Thyroid gland (tissue), 4 donors: ENCODE measurements around the gene TAPBPL. TPM values are rescaled to one million over a fixed set of nuclear protein-coding genes. Genes with fewer than 3 reads are reported as not detected.

Experiments used
- DNase-seq, 2 donors: peaks; one replicate each; pipeline ENCODE4 v3.0.0-alpha.2; 2019
- H3K27ac ChIP-seq, 3 donors: fragments of 200-600 bp; sonication (generic); 1 replicate in 2 of 3; 2 replicates in 1 of 3; pipeline ENCODE4 v1.5.1; 2016 to 2019; ENCODE audit warnings: mild to moderate bottlenecking in 1 of 3, moderate library complexity in 1 of 3
- H3K27me3 ChIP-seq: fragments of 200-600 bp; sonication (generic); one replicate; pipeline ENCODE4 v1.5.1; 2019
- H3K36me3 ChIP-seq, 2 donors: fragments of 200-600 bp; sonication (generic); one replicate each; pipeline ENCODE4 v1.5.1; 2016 to 2019
- H3K4me1 ChIP-seq, 2 donors: fragments of 200-600 bp; sonication (generic); one replicate each; pipeline ENCODE4 v1.5.1; 2017 to 2019
- H3K4me3 ChIP-seq, 3 donors: fragments of 200-600 bp; sonication (generic); replicated peaks in 1 of 3; 1 replicate in 2 of 3; 2 replicates in 1 of 3; pipeline ENCODE4 v1.5.1; 2016; ENCODE audit warnings: mild to moderate bottlenecking in 1 of 3
- H3K9me3 ChIP-seq: fragments of 200-600 bp; sonication (generic); one replicate; pipeline ENCODE4 v1.5.1; 2017
- POLR2A ChIP-seq, 2 donors: fragments of 450-650 bp; IDR thresholded peaks; one replicate each; pipeline ENCODE4 v1.6.1; 2017; ENCODE audit warnings: antibody characterized with exemption in 2 of 2, mild to moderate bottlenecking in 2 of 2, moderate library complexity in 1 of 2
- WGBS, 2 donors: methylation state at CpG; one replicate each; pipeline ENCODE4 v1.1.5; 2017; 5-methylcytosine and 5-hydroxymethylcytosine counted together
- intact Hi-C: fragments of 100-400 bp; cut with DNase I; formaldehyde crosslinking; loops from one replicate; pipeline ENCODE4 v1.15.1; 2023
- total RNA-seq, 4 donors: library from RNA; depleted of rRNA; stranded (reverse); fragments of >200 nt; gene quantifications; one replicate each; pipeline ENCODE4 v1.2.3, GENCODE V29; 2016
- TF ChIP-seq, protein P1 (sequence below), 6 experiments: fragments of 200-600 bp in 3 of 6; fragments of 450-650 bp in 3 of 6; sonication (generic) in 3 of 6; IDR thresholded peaks; one replicate each; pipeline ENCODE4 v1.5.1; 2016 to 2019; ENCODE audit warnings: antibody characterized with exemption in 6 of 6, mild to moderate bottlenecking in 2 of 6, inconsistent platforms in 1 of 6, moderate library complexity in 1 of 6

The TAPBPL gene
- total RNA-seq, 4 donors from 2014 or later, result 29.3 to 70.1 (median 59.4) TPM

DNA sequence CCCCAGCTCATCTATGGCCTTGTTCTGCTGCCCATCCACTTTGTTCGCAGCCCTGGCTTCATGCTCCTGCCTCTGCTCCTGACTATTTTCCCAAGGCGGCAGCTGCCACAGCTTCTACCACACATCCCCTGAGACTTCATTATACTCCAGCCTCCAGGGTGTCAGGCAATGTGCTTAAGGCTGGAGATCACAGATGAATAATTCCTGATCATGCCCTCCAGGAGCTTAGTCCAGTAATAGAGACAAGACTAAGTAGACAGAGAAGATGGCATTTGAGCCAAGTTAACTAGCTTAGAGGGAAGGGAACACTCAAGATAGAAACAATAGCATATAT is 7.1 kb downstream of the TAPBPL start:
- 97 to 100% methylated on average over 2 of the region's 2 CpGs for WGBS, 2 donors
- intact Hi-C loops, result no loop called here
- TF ChIP-seq, protein P1, sequence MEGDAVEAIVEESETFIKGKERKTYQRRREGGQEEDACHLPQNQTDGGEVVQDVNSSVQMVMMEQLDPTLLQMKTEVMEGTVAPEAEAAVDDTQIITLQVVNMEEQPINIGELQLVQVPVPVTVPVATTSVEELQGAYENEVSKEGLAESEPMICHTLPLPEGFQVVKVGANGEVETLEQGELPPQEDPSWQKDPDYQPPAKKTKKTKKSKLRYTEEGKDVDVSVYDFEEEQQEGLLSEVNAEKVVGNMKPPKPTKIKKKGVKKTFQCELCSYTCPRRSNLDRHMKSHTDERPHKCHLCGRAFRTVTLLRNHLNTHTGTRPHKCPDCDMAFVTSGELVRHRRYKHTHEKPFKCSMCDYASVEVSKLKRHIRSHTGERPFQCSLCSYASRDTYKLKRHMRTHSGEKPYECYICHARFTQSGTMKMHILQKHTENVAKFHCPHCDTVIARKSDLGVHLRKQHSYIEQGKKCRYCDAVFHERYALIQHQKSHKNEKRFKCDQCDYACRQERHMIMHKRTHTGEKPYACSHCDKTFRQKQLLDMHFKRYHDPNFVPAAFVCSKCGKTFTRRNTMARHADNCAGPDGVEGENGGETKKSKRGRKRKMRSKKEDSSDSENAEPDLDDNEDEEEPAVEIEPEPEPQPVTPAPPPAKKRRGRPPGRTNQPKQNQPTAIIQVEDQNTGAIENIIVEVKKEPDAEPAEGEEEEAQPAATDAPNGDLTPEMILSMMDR (IDR thresholded peaks at IDR 0.05), result no peak
- no peak for TF ChIP-seq POLR2A (IDR thresholded peaks at IDR 0.05)
- no peaks in the 10 kb centered on the region for H3K9me3 ChIP-seq
- H3K4me1 ChIP-seq, result no peaks in the 10 kb centered on the region
- no peak overlapping the region for H3K27ac ChIP-seq
- no peak overlapping the region for H3K4me3 ChIP-seq
- peaks cover 50 to 61% of the 10 kb centered on the region in 2 donors for H3K36me3 ChIP-seq
- H3K27me3 ChIP-seq, result no peaks in the 10 kb centered on the region
- DNase-seq, result no peak

DNA sequence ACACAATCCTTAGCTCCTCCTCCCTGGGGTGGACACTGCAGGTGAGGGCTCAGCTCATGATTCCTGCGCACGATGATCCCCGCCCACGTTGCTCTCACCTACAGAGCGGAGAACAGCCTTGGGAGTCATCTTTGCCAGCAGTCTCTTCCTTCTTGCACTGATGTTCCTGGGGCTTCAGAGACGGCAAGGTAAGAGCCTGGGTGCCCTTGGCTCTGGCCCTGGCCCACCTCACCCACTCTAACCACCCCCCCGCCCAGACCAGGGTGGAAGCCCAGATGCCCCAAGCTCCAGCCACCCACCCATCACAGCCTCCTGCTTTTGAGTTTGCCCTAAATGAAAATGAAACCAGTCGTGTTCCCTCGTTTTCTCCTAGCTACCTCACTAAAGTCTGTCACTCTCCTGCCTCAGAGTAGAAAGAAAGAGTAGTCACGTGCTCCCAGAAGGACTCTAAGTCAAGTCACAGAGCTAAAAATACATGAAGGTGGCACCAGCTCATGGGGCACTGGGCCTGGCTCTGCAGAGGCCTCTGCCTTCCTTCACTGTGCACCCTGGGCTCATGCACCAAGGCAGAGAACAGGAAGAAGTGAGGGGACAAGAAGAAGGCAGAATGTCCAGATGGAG is 9.0 kb downstream of the TAPBPL start:
- Histone ChIP-seq H3K4me3 (no peak overlapping the region), H3K36me3 (peaks cover 58 to 75% of the 10 kb centered on the region in 2 donors), H3K27me3 (no peaks in the 10 kb centered on the region), H3K27ac (peak overlapping the region in 1 of 3 donors; percentile 45), H3K9me3 (no peaks in the 10 kb centered on the region), H3K4me1 (no peaks in the 10 kb centered on the region)
- TF ChIP-seq, protein P1 (IDR thresholded peaks at IDR 0.05), result no peak
- TF ChIP-seq POLR2A (IDR thresholded peaks at IDR 0.05), result no peak
- 86 to 91% methylated on average over 9 to 10 of the region's 10 CpGs for WGBS, 2 donors
- no peak for DNase-seq
- intact Hi-C loops, result no loop called here

DNA sequence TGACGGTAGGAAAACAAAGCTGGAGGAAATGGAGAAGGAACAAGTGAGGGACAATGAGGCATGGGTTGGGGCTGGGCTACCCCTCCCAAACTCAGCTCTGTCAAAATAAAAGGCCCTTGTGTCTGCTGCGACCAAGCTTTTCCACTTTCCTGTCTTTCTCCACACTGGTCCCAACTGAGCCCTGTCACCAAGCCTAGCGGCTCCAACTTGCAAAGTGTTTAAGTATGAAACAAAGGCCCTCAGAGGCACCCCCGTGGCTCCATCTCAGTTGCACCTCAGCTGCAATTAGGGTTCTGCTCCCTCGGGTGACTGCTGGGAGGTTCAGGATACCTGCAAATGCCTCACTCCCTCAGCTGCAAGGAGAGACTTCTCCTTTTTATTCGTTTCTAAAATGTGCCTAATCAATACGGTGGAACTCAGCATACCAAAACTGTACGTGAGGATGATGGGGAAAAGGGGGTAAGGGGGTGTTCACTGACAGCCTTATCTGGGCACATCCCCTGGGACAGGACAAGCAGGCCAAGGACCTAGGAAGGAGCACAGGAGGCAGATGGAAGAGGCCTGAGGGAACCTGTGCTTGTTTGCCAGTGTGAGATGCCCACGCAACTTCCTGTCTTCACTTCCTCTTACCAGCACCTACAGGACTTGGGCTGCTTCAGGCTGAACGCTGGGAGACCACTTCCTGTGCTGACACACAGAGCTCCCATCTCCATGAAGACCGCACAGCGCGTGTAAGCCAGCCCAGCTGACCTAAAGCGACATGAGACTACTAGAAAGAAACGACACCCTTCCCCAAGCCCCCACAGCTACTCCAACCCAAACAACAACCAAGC is 9.8 kb downstream of the TAPBPL start:
- peaks cover 60 to 76% of the 10 kb centered on the region in 2 donors for H3K36me3 ChIP-seq
- WGBS, 2 donors, result 67 to 79% methylated on average over 15 of the region's 15 CpGs
- no peak overlapping the region for H3K4me3 ChIP-seq
- TF ChIP-seq, protein P1 (IDR thresholded peaks at IDR 0.05), result no peak
- no peak for TF ChIP-seq POLR2A (IDR thresholded peaks at IDR 0.05)
- H3K27me3 ChIP-seq, result no peaks in the 10 kb centered on the region
- no peaks in the 10 kb centered on the region for H3K9me3 ChIP-seq
- peak in 1 of 2 donors; percentile 20 for DNase-seq
- intact Hi-C loops, result no loop called here
- no peaks in the 10 kb centered on the region for H3K4me1 ChIP-seq
- peak overlapping the region in 1 of 3 donors; percentile 45 for H3K27ac ChIP-seq

DNA sequence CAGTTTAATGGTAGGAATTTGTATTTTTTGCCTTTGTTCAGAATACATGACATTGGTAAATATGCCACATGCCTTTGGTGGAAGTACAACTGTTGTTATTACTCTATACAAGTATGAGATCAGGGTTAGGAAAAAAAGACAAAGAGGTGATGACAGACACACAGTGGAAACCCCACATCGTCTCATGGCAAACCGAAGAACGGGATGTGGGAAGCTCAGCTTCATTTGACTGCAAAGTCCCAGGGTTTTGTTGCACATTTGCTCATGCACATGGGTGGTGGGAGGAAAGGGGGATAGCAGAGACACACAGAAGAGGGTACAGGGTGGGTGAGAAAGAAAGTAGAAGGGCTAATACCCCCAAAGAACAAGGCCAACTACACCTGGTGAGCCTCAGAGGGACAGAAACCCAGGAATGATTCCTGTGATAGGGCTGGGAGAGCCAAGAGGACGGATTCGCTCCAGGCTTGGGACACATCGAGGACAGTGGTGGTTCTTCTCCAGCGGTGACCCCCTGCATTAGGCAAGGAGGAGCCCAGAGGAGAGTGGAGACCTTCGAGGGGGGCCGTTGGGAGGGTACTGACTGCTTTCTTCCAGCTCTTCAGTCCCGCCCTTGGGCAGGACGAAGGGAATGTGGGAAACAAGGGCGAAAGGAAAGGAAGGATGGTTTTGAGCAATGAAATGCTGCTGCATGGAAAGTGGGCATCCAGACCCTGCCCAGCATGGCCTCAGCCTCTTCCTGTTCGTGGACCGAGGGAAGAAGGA is 10.6 kb downstream of the TAPBPL start:
- Histone ChIP-seq H3K4me1 (no peaks in the 10 kb centered on the region), H3K36me3 (peaks cover 56 to 73% of the 10 kb centered on the region in 2 donors), H3K9me3 (no peaks in the 10 kb centered on the region), H3K4me3 (no peak overlapping the region), H3K27ac (no peak overlapping the region), H3K27me3 (no peaks in the 10 kb centered on the region)
- TF ChIP-seq, protein P1 (IDR thresholded peaks at IDR 0.05), result no peak
- TF ChIP-seq POLR2A (IDR thresholded peaks at IDR 0.05), result no peak
- WGBS, 2 donors, result 88 to 91% methylated on average over 14 of the region's 14 CpGs
- intact Hi-C loops, result no loop called here
- no peak for DNase-seq
